LNCAP (cell line): ENCODE data around the gene NPNT.

ENCODE experiments used
- TF ChIP-seq, protein P1 (sequence below): fragments of 450-650 bp; IDR thresholded peaks from 2 replicates; pipeline ENCODE4 v1.5.1; 2017; ENCODE audit warnings: mild to moderate bottlenecking

The NPNT gene

DNA sequence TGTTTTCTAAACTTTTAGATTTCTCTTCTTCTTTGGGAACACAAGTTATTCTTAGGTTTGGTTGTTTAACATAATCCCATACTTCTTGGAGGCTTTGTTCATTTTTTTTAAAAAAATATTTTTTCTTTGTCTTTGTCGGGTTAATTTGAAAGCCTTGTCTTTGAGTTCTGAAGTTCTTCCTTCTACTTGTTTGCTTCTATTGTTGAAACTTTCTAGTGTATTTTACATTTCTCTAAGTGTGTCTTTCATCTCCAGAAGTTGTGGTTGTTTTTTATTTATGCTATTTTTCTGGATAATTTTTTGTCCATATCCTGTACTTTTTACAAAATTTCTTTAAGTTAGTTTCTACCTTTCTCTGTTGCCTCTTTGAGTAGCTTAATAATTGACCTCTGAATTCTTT, 116.1 kb downstream of the NPNT start:
- TF ChIP-seq, protein P1, sequence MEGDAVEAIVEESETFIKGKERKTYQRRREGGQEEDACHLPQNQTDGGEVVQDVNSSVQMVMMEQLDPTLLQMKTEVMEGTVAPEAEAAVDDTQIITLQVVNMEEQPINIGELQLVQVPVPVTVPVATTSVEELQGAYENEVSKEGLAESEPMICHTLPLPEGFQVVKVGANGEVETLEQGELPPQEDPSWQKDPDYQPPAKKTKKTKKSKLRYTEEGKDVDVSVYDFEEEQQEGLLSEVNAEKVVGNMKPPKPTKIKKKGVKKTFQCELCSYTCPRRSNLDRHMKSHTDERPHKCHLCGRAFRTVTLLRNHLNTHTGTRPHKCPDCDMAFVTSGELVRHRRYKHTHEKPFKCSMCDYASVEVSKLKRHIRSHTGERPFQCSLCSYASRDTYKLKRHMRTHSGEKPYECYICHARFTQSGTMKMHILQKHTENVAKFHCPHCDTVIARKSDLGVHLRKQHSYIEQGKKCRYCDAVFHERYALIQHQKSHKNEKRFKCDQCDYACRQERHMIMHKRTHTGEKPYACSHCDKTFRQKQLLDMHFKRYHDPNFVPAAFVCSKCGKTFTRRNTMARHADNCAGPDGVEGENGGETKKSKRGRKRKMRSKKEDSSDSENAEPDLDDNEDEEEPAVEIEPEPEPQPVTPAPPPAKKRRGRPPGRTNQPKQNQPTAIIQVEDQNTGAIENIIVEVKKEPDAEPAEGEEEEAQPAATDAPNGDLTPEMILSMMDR: no peak

DNA sequence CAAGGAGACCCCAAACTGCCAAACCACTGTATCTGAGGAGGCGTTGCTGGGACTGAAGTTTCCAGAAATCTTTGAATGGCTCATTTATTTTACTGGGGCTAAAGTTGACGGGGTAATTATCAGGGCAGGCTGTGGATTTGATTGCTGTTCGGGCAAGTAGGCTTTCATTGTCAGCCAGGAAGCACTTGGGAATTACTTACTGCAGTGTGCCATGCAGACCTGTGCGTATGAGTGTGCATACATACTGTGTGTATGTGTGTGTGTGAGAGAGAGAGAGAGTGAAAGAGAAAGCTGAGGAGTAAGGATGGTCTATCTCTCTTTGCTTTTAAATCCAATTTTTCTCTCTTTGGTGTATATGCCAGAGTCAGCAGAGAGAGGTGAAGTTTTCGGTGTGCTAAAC, 122.7 kb downstream of the NPNT start:
- TF ChIP-seq, protein P1: no peak

DNA sequence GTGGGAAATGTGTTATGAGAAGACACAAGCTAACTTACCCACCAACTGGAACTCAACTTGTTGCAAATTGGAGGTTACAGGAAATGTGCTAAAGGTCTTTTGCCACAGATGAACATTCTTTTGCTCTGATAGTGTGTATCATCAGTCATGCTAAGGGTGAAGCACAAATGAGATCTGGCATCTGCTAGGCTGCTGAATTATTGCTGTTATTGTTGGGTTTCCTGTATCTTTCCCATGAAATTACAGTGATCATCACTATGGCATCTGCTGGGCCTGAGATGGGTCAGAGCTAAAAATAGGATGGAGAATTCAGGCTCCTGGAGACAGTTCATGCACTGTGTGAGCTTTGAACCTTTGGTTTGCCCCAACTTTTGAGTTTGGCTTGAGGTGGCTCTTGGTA, 124.5 kb downstream of the NPNT start:
- TF ChIP-seq, protein P1: no peak
